NCI-H146 treated with DMSO at 0.1 percent for 48 hours (cell line): ENCODE data around the gene SLAMF7.
"Not testable (repeated sequence)": the region's sequence is repeated elsewhere in the genome, so short reads cannot be mapped to it uniquely, and the experiment has no call there.

Source experiments
- DNase-seq: peaks from one replicate; lab custom pipeline; 2025; ENCODE audit not compliant: unreplicated experiment; lab: John Stamatoyannopoulos, UW

Gene SLAMF7

GRCh38 chr1:160739098-160739511 is at the start of gene SLAMF7:
Gene SLAMF7 (plus strand): TSS chr1:160739247. CDS start chr1:160739302, 55 bp downstream.
- no peak for DNase-seq

GRCh38 chr1:160692390-160692789 is 46.7 kb upstream of the SLAMF7 start:
- DNase-seq, result not testable (repeated sequence)

- DNase-seq, result no peak
Observed at GRCh38 chr1:160702100-160702499, 36.9 kb upstream of the SLAMF7 start.

GRCh38 chr1:160704250-160704649 is 34.8 kb upstream of the SLAMF7 start:
- no peak for DNase-seq

- not testable (repeated sequence) for DNase-seq
Observed at GRCh38 chr1:160705212-160705621, 33.8 kb upstream of the SLAMF7 start.

GRCh38 chr1:160705742-160706141 is 33.3 kb upstream of the SLAMF7 start:
- DNase-seq, result no peak

- DNase-seq, result no peak
Observed at GRCh38 chr1:160706526-160707235, 32.4 kb upstream of the SLAMF7 start.

- no peak for DNase-seq
Observed at GRCh38 chr1:160707236-160708064, 31.6 kb upstream of the SLAMF7 start.

- DNase-seq, result no peak
Observed at GRCh38 chr1:160708118-160708517, 30.9 kb upstream of the SLAMF7 start.

- no peak for DNase-seq
Observed at GRCh38 chr1:160708801-160709200, 30.2 kb upstream of the SLAMF7 start.

GRCh38 chr1:160709715-160710114 is 29.3 kb upstream of the SLAMF7 start:
- no peak for DNase-seq

- DNase-seq, result no peak
Observed at GRCh38 chr1:160710517-160711252, 28.4 kb upstream of the SLAMF7 start.

- no peak for DNase-seq
Observed at GRCh38 chr1:160711276-160711601, 27.8 kb upstream of the SLAMF7 start.

GRCh38 chr1:160711602-160712311 is 27.3 kb upstream of the SLAMF7 start, which contains the start of gene CD48:
Gene CD48 (minus strand): TSS chr1:160711822. CDS start chr1:160711763, 59 bp downstream.
- no peak for DNase-seq

- DNase-seq, result not testable (repeated sequence)
Observed at GRCh38 chr1:160712525-160713080, 26.4 kb upstream of the SLAMF7 start.

GRCh38 chr1:160713161-160713560 is 25.9 kb upstream of the SLAMF7 start:
- DNase-seq, result no peak

- DNase-seq, result not testable (repeated sequence)
Observed at GRCh38 chr1:160714034-160714648, 24.9 kb upstream of the SLAMF7 start.

- DNase-seq, result no peak
Observed at GRCh38 chr1:160716013-160716412, 23.0 kb upstream of the SLAMF7 start.

GRCh38 chr1:160717306-160717705 is 21.7 kb upstream of the SLAMF7 start:
- no peak for DNase-seq

GRCh38 chr1:160718210-160718609 is 20.8 kb upstream of the SLAMF7 start:
- DNase-seq, result no peak
